Left cardiac atrium (tissue), 4 donors: ENCODE results near the gene COL8A2. TPM values are rescaled to one million over a fixed set of nuclear protein-coding genes. Genes with fewer than 3 reads are reported as not detected.
A peak's percentile ranks its signal among the peaks of the same experiment; 100 is the strongest.

ENCODE experiments used
- ATAC-seq, 2 donors: fragments of 200-7000 bp; cut with Tn5 transposase; one replicate each; pipeline ENCODE4 v1.9.1; 2020; ENCODE audit warnings: mild to moderate bottlenecking in 2 of 2, moderate library complexity in 2 of 2
- DNase-seq: peaks from one replicate; pipeline ENCODE4 v3.0.0-alpha.2; 2020
- intact Hi-C, 2 donors: fragments of 100-400 bp; cut with DNase I; formaldehyde crosslinking; loops; one replicate each; pipeline versions ENCODE4 v1.14.1 to v1.15.1; 2022 to 2023
- total RNA-seq, 2 donors: library from RNA; stranded (reverse); fragmentation: NEBNext Ultra II Directional; extraction: Animal tissue kit (Norgen Biotek cat#: 25700); gene quantifications; one replicate each; pipeline ENCODE4 v1.2.1, GENCODE V29; 2021
- donor health status: DM: no; HTN: yes; CAD: no.
- donor health status: DM: no; HTN: yes; CAD: no; lungs with severe emphysema.
- donor health status: DM: yes; HTN: yes; CAD: no.
- donor health status: Dilated cardiomyopathy.

COL8A2 gene
- total RNA-seq, 2 donors from 2014 or later: 3.8 to 4.2 TPM

DNA sequence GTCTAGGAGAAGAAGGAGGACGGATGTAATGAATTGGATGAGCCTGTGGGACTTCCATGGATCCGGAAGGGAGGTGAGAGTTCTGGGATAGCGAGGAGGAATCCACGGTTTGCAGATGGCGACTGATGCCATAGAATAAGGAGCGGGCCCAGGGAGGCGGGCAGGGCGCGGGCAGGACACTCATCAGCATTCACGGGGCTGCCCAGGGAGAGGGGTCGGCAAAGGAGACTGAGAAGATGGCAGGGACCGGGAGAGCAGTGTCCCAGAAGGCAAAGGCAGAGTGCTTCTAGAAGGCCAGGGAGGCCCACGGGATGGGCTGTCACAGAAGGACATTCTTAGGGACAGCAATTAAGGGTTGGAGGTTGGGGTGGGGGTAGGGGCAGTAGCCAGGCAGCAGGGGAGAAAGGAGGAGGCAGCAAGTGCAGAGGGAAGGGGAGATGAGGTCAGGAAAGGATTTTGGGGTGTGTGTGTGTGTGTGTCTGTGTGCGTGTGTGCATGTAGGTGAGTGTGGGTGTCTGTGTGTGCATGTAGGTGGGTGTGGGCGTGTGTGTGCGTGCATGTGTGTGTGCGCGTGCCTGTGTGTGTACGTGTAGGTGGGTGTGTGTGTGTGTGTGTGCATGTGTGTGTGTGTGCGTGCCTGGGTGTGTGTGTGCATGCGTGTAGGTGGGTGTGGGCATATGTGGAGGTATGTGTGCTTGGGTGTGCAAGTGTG, 1.1 kb upstream of the COL8A2 start:
- intact Hi-C loops: no loop called here
- DNase-seq (no peak), ATAC-seq (no peak)

DNA sequence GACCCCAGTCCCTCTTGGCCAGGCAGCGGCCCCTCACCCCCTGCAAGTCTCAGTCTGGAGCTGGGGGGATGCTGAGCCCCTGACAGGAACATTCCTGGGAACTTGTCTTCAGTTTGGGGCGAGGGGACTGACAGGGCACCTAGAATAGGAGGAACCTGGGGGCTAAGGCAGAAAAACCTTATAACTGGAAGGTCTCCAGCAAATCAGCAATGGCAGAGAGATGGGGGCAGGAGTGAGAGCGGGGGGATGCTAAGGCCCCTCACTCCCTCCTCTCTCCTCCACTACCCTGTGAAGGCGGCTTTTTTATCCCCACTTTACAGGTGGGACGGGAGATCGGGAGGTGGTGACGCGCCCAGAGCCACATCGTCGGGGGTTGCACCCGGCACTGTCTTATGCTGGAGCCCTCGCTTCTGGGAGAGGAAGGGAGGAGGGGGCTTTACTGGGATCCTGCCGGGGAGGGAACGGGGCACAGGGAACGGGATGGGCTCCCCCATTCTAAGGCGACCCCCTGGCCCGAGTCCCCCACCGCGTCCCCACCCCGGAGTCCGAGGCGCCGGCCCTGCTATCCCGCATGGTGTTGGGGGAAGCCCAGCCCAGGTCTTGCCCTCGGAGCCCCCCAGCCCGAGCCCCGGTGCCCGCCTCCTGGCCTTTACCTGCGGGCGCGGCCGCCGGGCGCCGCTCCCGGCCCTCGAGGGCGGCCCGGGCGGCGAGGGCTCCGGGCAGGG, 456 bp downstream of the COL8A2 start:
- ATAC-seq (no peak), DNase-seq (no peak)
- intact Hi-C loops: no loop called here

DNA sequence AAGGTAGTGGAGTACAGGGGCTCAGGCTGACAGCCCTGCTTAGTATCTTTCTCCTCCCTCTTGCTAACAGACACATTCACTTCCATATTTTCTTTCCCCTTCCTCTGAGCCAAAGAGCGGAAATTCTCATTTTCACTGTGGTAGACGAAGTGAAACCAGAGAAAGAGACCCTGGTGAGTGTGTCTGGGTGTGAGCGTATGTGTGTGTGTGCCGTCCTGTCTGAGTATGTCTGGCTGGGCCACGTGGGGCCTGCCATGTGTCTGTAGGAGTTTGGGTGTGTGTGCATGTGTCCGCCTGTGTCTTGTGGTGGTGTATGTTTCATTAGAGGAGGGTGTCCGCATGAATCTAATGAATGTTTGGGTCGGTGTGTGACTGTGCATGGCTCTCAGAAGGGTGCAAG, 1.7 kb downstream of the COL8A2 start:
- intact Hi-C loops: no loop called here
- DNase-seq (no peak), ATAC-seq (peak; percentile 4 to 22)

DNA sequence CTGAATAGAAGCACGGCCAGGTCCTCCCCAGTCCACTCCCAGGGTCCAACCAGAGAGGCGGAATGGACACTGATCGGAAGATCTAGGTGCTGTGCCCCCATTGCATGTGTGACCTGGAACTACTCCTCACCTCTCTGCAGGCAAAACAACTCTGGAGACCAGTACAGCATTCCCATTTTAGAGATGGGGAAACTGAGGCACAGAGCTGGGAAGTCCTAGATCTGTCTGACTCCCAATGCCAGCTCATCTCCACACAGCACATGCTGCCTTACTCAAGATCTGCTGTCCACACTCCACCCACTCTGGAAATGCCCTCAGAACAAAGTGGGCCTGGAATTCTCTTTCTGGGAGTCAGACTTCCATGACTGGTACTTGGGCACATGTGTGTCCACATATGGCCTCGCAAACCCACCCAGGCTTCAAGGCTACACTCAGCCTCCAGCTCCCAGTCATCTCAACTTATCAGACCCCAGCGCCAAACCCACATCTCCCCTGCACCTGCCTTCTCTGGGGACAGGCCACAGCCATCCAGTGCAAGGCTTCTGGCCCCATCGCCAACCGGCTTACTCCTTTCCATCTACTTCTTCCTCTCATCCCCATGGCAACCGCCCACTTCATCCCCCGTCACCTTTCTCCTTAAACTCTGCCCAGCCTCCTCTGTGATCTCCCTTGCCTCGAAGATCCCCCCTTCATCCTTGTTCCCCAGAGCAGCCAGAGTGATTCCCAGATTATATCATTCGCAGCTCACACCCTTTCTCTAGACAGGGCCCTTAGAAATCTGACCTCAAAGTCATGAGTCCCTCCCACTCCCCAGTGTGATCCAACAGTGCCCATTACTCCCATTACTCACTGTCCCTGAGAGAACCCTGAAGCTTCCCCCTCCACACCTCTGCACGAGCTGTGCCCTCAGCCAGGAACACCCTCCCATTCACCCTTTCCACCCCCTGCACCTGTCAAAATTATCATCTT, 2.7 kb downstream of the COL8A2 start:
- DNase-seq (no peak), ATAC-seq (no peak)
- intact Hi-C loops: no loop called here

DNA sequence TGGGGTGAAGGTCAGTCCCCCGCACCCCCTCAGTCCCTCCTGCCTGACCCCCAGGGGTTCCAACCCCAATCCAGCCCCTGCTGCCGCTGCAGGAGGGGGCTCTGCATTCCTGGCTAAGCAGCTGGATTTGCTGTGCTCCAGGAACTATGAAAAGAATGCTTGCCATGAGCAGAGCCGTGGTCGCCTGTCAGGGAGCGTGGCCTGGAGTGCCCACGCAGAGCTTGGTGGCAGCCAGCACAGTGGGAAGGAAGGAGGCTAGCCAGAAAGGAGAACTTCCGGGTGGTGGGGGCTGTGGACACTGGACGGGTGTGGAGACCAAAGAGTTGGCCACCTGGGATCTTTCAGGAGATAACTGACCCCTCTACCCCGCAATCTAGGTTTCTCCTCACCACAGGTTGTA, 5.6 kb downstream of the COL8A2 start:
- DNase-seq (no peak), ATAC-seq (no peak)
- intact Hi-C loops: no loop called here

DNA sequence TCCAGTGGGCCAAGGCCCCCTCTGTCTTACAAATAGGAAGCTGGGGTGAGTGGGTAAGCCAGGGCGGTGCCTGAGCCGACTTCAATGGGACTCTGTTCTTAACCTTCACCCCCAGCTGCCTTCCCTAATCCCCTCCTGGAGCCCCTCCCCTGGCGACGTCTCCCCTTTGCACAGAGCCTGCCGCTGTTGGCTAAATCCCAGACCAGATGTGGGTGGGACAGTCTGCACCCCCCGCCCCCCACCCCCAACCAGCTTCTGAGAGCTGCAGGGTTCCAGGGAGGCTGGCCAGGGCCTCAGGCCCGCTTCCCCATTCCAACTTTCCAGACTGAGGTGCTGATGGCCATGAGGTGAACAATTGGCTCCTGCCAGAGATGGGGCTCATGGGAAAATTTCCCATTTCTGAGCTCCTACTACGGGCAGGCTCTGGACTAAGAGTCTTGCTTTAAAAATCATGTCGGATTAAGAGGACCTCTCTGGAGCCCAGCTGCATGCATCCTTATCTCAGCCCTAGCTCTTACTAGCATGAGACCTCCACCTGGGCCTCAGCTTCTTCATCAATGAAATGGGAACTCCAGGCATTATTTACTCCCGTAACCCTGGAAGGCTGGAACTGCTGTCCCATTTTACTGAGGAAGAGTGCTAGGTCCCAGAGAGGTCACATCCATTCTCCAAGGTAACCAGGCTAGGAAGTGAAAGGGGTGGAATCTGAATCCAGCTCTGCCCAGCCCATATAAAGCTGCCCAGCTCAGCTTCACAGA, 6.4 kb downstream of the COL8A2 start:
- intact Hi-C loops: no loop called here
- ATAC-seq: no peak
- no peak for DNase-seq

DNA sequence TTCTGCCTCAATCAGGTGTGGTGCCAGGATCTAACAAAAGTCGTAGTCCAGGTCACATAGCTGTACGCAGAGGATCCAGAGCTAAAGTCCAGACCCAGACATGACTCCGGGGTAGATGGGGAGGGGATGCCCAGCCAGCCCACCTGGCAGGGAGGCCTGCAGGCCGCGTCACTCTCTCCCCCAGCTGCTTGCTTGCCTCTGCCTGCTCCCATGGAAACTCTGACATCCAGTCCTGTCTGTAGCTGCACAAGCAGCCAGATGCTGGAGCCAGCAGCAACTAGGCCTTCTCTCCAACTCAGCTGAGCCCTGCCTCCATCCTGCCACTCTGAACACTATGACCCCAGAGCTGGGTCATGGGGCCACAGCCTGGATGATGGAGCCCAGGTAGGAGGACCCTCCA, 8.1 kb downstream of the COL8A2 start:
- intact Hi-C loops: no loop called here
- no peak for DNase-seq
- no peak for ATAC-seq

DNA sequence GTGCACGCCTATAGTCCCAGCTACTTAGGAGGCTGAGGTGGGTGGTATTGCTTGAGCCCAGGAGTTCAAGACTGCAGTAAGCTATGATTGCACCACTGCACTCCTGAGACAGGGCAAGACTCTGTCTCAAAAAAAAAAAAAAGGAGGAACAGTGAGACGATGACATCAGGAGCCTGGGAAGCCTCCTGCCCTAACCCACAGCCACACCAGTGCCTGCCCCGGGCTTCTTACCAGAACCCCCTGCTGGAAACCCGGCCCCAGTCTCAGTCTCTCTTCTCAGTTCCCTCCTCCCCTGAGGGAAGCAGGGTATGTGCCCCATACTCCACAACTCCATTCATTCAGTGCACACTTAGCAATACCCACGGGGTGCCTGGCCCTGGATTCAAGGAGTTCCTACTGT, 9.1 kb downstream of the COL8A2 start:
- no peak for DNase-seq
- ATAC-seq: peak; percentile 23 to 24

DNA sequence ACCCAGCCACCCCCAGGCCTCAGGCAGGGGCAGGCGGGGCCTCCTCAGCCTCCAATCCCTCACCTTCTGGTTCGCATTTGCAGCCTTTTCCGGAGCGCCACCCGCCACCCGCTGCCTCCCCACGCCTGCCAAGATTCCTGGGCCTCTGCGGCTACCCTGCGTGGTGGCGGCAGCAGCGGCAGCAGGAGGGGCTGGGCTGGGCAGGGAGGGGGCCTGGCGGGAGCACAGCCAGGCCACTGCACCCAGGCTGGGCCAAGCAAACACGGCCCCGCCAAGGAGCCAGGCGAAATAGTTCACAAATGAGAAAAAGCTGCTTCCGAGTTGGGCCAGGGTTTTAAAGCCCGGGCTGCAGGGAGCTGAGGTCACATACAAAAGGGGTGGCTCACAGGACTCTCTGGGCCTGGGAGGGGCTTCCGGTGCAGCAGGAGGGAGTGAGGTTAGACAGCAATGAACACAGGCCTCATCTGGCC, 9.8 kb downstream of the COL8A2 start:
- DNase-seq (no peak), ATAC-seq (peak; percentile 69 to 83)
- intact Hi-C loops: no loop called here

More for the DNA sequence above, 9.1 kb downstream of the COL8A2 start:
- intact Hi-C loops: no loop called here

DNA sequence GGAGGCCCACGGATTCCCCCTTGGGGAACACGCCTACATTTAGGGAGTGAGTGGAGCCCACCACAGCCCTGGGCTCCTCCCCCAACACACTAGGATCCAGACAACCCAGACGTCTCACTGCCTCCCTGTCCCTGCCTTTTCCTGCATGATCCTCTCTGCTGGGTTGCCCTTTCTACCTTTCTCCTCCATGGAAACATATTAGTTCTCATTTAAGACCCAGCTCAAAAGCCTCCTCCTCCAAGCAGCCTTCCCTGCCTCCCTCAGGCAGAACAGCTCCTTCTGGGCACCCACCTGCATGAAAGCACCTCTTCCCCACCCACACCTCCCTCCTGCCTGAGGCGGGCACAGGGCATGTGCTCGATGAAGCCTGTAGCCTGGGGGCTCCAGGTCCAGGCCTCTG, 10.7 kb downstream of the COL8A2 start:
- ATAC-seq (no peak), DNase-seq (no peak)
- intact Hi-C loops: no loop called here

DNA sequence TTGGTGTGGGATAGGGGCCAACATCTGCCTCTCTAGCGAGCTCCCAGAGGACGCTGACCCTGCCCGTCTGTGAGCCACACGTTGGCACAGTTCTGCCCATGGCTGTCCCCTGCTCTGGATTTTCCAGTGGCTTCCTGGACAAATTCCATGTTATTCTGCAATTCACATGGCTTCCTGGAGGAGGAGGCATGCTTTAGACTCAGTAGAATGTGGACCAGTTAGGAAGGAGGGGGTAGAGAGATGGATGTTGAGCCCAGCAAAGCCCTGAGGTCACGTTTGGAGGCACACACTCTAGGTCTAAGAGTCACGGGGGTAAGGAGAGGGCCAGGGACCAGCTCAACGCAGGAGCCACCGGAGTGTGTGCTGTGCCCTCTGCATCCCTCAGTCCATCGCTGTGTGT, 12.2 kb downstream of the COL8A2 start:
- ATAC-seq (no peak), DNase-seq (no peak)
- intact Hi-C loops: no loop called here

DNA sequence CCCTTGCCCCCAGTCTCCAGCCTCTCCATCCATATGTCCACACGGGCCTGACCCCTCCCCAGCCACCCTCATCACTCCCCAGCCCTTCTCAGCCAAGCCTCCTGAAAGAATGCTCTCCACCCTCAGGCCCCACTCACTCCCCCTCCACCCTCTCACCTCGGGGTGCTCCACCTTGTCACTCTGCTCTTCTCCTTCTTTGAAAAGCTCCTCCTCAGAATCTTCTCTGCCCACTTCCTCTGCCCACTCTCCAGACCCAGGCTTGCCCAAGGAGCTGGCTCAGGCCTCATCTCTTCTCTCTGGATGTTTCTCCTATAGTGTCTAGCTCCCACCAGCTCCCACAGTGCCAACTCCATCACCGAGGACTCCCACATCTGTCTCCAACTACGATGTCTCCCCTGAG, 13.9 kb downstream of the COL8A2 start:
- no peak for DNase-seq
- intact Hi-C loops: no loop called here
- no peak for ATAC-seq

DNA sequence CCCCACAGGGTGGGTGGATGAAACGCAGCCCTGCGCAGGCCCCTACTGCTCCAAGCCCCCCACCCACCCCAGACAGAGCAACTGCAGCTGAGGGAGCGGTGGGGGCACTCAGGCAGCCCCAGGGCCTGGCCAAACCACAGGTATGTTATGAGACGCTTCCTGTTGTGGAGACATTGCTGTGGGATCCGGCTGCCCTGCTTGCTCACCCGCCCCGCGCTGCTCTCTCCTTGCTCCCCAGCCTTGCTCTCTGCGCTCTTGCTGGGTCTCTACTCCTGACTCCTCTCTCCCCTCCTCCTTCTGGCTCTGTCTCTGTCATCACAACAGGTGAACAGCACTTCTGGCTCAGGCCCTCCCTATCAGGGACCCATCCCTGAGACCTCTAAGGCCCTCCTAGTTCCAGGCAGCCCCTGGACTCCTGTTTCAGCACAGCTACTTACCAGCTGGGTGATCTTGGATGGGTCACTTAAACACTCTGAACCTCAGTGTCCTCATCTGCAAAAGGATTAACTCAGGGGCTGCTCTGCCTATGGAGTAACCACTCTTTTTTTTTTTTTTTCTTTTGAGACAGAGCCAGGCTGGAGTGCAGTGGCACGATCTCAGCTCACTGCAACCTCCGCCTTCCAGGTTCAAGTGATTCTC, 15.9 kb downstream of the COL8A2 start:
- ATAC-seq: no peak
- DNase-seq: no peak
- intact Hi-C loops: no loop called here

DNA sequence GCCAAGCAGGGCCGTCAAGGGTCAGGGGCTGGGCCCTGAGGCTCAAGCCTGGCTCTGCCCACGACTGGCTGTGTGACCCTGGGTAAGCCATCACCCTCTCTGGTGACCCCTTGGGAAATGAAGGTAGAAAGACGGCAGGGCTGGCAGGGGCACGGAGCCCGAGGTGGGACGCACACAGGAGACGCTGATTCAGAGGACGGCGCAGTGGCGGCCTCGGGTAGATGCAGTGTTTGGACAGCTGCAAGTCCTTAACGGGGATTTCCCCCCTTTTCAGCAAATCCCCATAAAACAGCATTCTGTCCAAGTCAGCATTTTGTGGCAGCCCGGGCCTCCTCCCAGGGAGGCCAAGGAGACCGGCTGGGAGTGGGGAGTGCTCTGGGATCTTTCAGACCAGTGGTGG, 16.7 kb downstream of the COL8A2 start:
- intact Hi-C loops: no loop called here
- DNase-seq: no peak
- no peak for ATAC-seq

DNA sequence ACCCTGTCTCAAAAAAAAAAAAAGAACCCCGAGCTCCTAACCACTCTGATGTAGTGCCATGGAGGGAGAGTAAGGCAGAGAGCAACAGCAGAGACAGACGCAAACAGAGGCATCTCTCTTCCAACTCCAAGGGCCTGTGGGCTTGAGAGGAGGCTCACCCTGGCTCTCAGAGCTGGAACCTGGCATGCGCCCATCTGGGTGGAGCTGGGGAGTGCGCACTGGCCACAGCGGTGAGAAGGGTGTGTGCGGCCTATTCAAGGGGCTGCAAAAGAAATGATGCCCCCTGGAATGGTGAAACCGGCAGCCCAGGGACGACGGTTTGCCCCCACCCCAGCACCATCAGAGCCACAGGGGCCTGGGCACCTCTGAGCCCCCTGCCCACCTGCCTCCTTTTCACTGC, 17.6 kb downstream of the COL8A2 start:
- DNase-seq: no peak
- no peak for ATAC-seq
- intact Hi-C loops: no loop called here

DNA sequence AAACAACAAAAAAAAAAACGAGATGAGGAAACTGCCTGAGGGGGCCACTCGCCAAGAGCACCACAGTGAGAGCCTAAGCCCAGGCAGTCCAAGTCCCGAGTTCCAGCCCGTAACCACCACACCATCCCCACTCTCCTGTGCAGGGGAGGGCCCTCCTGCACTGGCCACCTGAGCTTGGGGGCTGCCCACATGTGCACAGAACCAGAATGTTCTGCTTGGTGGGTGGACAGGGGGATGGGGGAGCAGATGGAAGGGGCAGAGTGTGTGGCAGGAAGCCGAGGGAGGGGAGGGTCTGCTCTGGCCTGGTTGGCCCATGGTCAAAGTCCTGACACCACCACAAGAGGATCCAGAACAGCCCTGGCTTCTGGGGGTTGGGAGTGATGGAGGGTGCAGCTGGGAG, 18.8 kb downstream of the COL8A2 start:
- ATAC-seq (no peak), DNase-seq (no peak)
- intact Hi-C loops: no loop called here

DNA sequence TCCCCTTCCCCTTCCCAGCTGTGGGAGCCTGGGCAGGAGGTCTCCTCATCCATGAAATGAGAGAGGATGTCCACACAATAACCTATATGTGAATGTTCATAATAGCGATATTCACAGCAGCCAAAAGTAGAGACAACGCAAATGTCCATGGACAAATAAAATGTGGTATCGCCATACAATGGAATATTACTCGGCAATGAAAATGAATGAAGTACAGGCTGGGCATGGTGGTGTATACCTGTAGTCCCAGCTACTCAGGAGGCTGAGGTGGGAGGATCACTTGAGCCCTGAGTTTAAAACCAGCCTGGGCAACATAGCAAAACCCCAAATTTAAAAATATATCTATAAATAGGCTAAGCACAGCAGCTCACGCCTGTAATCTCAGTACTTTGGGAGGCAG, 23.5 kb downstream of the COL8A2 start:
- intact Hi-C loops: loop anchor here in 1 of 2 donors (2.0 kb wide), 2 partner anchors 33 to 87 kb away; no protein-coding TSS in a partner anchor
- ATAC-seq (no peak), DNase-seq (no peak)

DNA sequence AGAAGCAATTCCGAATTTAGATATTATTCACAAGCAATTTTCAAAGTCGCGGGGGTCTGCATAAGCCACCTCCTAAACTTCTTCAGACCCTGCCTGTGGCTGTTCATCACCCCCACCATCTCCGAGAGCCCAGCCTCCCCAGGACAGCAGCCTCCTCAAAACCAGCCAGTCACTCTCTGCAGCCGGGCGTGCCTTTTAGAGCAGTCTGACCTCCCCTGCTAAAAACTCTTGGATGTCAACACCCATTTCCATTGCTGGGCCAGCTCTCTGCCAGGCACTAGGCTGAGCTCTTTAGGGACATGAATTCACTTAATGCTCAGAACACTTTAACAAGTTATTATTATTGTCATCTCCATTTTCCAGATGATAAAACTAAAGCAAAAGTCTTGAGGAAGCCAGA, 24.6 kb downstream of the COL8A2 start:
- intact Hi-C loops: loop anchor here in 1 of 2 donors (2.0 kb wide), 2 partner anchors 34 to 88 kb away; no protein-coding TSS in a partner anchor
- ATAC-seq: no peak
- no peak for DNase-seq
